Left ventricle myocardium inferior (tissue), 1 donor: ENCODE results near the gene RORC. TPM values are rescaled to one million over a fixed set of nuclear protein-coding genes. Genes with fewer than 3 reads are reported as not detected.

Experiments
- DNase-seq: peaks from one replicate; pipeline ENCODE4 v3.0.0-alpha.2; 2020
- H3K27ac ChIP-seq: fragments of 200-600 bp; replicated peaks from 2 replicates; pipeline ENCODE4 v1.8.0; 2021
- H3K27me3 ChIP-seq: fragments of 200-600 bp; 2 replicates; pipeline ENCODE4 v1.8.0; 2021; ENCODE audit warnings: low read depth
- H3K36me3 ChIP-seq: fragments of 200-600 bp; 2 replicates; pipeline ENCODE4 v1.8.0; 2021
- H3K4me1 ChIP-seq: fragments of 200-600 bp; 2 replicates; pipeline ENCODE4 v1.8.0; 2021
- H3K4me3 ChIP-seq: fragments of 200-600 bp; 2 replicates; pipeline ENCODE4 v1.8.0; 2021; ENCODE audit warnings: mild to moderate bottlenecking, moderate library complexity
- H3K9me3 ChIP-seq: fragments of 200-600 bp; replicated peaks from 2 replicates; pipeline ENCODE4 v1.8.0; 2021
- intact Hi-C: fragments of 100-400 bp; cut with micrococcal nuclease; formaldehyde crosslinking; loops from one replicate; pipeline ENCODE4 v1.11.0; 2022
- total RNA-seq: library from RNA; stranded (reverse); fragmentation: NEBNext Ultra II Directional; extraction: Animal tissue kit (Norgen Biotek cat#: 25700); gene quantifications from one replicate; pipeline ENCODE4 v1.2.1, GENCODE V29; 2021
- TF ChIP-seq, protein P1 (sequence below): fragments of 200-600 bp; IDR thresholded peaks from 2 replicates; pipeline ENCODE4 v1.8.0; 2021; ENCODE audit warnings: antibody characterized with exemption, mild to moderate bottlenecking, borderline replicate concordance
- donor health status: DM: no; HTN: yes; CAD: no; lungs with severe emphysema.

The RORC gene
- total RNA-seq, 1 donor from 2014 or later: 10.3 TPM

- TF ChIP-seq, protein P1, sequence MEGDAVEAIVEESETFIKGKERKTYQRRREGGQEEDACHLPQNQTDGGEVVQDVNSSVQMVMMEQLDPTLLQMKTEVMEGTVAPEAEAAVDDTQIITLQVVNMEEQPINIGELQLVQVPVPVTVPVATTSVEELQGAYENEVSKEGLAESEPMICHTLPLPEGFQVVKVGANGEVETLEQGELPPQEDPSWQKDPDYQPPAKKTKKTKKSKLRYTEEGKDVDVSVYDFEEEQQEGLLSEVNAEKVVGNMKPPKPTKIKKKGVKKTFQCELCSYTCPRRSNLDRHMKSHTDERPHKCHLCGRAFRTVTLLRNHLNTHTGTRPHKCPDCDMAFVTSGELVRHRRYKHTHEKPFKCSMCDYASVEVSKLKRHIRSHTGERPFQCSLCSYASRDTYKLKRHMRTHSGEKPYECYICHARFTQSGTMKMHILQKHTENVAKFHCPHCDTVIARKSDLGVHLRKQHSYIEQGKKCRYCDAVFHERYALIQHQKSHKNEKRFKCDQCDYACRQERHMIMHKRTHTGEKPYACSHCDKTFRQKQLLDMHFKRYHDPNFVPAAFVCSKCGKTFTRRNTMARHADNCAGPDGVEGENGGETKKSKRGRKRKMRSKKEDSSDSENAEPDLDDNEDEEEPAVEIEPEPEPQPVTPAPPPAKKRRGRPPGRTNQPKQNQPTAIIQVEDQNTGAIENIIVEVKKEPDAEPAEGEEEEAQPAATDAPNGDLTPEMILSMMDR: no peak
- intact Hi-C loops: no loop called here
Measured at GRCh38 chr1:151867765-151868411, 36.3 kb upstream of the RORC start.

DNA sequence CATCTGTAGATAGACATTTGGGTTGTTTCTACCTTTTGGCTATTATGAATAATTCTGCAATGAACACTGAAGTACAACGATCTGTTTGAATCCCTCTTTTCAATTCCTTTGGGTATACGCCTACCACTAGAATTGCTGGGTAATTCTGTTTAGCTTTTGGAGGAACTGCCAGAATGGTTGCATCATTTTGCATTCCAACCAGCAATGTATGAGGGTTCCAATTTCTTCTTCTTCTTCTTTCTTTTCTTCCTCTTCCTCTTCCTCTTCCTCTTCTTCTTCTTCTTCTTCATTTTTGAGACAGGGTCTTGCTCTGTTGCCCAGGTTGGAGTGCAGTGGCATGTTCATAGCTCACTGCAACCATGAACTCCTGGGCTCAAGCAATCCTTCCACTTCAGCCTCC, 35.7 kb upstream of the RORC start:
- Histone ChIP-seq H3K4me1 (peaks cover 8% of the 10 kb centered on the region), H3K4me3 (no peak overlapping the region), H3K9me3 (no peaks in the 10 kb centered on the region), H3K27me3 (no peaks in the 10 kb centered on the region), H3K36me3 (no peaks in the 10 kb centered on the region), H3K27ac (no peak overlapping the region)
- TF ChIP-seq, protein P1: no peak
- no peak for DNase-seq
- intact Hi-C loops: no loop called here

More at GRCh38 chr1:151867765-151868411, 36.3 kb upstream of the RORC start:
- no peaks in the 10 kb centered on the region for H3K9me3 ChIP-seq
- no peaks in the 10 kb centered on the region for H3K36me3 ChIP-seq
- no peak overlapping the region for H3K4me3 ChIP-seq
- no peak for DNase-seq
- H3K27ac ChIP-seq: no peak overlapping the region
- no peaks in the 10 kb centered on the region for H3K27me3 ChIP-seq
- H3K4me1 ChIP-seq: peaks cover 8% of the 10 kb centered on the region

GRCh38 chr1:151864411-151864810, 32.8 kb upstream of the RORC start:
- intact Hi-C loops: no loop called here
- Histone ChIP-seq H3K27me3 (no peaks in the 10 kb centered on the region), H3K36me3 (no peaks in the 10 kb centered on the region), H3K9me3 (no peaks in the 10 kb centered on the region), H3K27ac (no peak overlapping the region), H3K4me3 (no peak overlapping the region), H3K4me1 (peaks cover 8% of the 10 kb centered on the region)
- no peak for DNase-seq
- TF ChIP-seq, protein P1: no peak

DNA sequence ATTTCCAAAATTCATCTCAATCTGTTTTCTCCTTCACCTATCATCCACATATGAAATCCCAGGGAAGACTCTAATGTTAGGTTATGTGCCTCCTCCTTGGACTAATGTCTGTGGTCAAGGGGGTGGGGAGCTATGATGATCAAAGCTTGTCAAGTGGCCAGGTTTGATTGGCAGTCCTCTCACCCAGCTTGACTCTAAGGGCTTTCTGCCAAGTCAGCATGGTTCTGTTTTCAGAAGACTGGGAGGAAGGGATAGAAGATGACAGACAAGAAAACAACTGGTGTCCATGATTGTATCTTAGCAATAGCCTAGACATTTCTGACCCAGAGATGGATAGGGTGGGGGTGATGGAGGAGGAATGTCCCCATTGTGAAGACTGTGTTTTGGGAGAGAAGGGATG, 31.0 kb upstream of the RORC start:
- Histone ChIP-seq H3K27ac (no peak overlapping the region), H3K4me1 (peaks cover 8% of the 10 kb centered on the region), H3K4me3 (no peak overlapping the region), H3K27me3 (no peaks in the 10 kb centered on the region), H3K9me3 (no peaks in the 10 kb centered on the region), H3K36me3 (no peaks in the 10 kb centered on the region)
- TF ChIP-seq, protein P1: no peak
- intact Hi-C loops: no loop called here
- DNase-seq: no peak

DNA sequence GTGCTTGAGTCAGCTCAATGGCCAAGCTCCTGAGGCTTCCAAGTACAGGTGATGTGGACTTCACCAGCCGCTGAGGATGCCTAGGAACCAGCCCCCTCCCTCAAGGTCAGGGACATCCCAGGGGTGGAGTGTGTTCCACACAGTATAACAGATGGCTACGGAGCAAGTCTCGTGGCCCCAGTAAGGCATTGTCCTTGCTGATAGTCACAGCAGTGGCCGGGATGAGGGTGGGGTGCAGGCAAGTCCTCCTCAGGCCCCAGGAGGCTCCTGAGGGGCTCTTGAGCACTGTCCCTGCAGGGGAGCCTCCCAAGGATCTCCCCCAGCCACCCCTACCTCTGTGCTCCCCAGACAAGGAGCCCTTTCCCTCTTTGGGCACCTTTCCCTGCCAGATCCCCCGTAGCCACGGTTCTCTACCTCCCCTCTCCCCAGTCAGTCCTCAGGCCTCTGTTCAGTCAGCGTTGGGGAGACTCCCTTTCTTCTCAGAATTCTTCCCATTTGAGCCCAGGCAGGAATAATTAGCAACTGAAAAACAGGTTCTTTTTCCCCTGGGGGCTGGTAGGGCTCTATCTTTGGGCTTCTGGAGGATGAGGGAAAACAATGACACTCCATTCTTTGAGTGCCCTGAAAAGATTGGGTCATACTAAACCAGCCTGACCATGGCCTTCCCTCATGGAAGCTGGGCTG, 29.0 kb upstream of the RORC start:
- Histone ChIP-seq H3K4me1 (peaks cover 12% of the 10 kb centered on the region), H3K27me3 (no peaks in the 10 kb centered on the region), H3K27ac (no peak overlapping the region), H3K36me3 (no peaks in the 10 kb centered on the region), H3K9me3 (no peaks in the 10 kb centered on the region), H3K4me3 (no peak overlapping the region)
- no peak for DNase-seq
- TF ChIP-seq, protein P1: no peak
- intact Hi-C loops: no loop called here
